ENCODE data around the gene TMX4.

GRCh38 chr20:8049310-8049709 lies 29.7 kb upstream of the TMX4 start:
- TF ChIP-seq EP300 (IDR thresholded peaks at IDR 0.05) = no peak
- no peak for TF ChIP-seq CTCF (IDR thresholded peaks at IDR 0.05)
- no peak for TF ChIP-seq POLR2A (IDR thresholded peaks at IDR 0.05)
- no peak for TF ChIP-seq POLR2AphosphoS5 (IDR thresholded peaks at IDR 0.05)

All from upper lobe of left lung (tissue), 4 donors.